A549 (cell line): ENCODE results near the gene ZGLP1. TPM values are rescaled to one million over a fixed set of nuclear protein-coding genes. Genes with fewer than 3 reads are reported as not detected.

ENCODE experiments used
- ATAC-seq, 2 experiments: fragments of 200-7000 bp in 1 of 2; fragments of >200 bp in 1 of 2; cut with Nextera tagmentation in 1 of 2; cut with Tn5 transposase in 1 of 2; 3 replicates each; pipeline versions ENCODE4 v1.8.0 to v1.9.1; 2018 to 2020; ENCODE audit warnings: mild to moderate bottlenecking in 1 of 2, moderate library complexity in 1 of 2
- CTCF ChIA-PET: fragments of 300-600 bp; sonication (Branson Sonifier 250); formaldehyde crosslinking; extraction: SDS; loops from one replicate; lab custom pipeline; 2021; ENCODE audit warnings: antibody characterized with exemption, inconsistent platforms; lab: Yijun Ruan, JAX
- POLR2A ChIA-PET: fragments of 350-600 bp; formaldehyde crosslinking; extraction: SDS; loops from one replicate; lab custom pipeline; 2021; ENCODE audit warnings: antibody characterized with exemption, inconsistent platforms; lab: Yijun Ruan, JAX
- DNase-seq, 2 experiments: peaks; one replicate each; pipeline versions ENCODE4 v3.0.0 to v3.0.0-alpha.2; 2011 to 2016; ENCODE audit warnings: low read depth in 1 of 2, low spot score in 1 of 2
- FAIRE-seq: peaks from 2 replicates; lab custom pipeline; 2011; peaks lifted over from hg19 to GRCh38; lab: Jason Lieb, UNC
- H3K27ac ChIP-seq, 2 experiments: fragments of >200 bp; sonication (Bioruptor Twin); formaldehyde crosslinking; 3 replicates each; pipeline ENCODE4 v1.5.1; 2016 to 2017
- H3K4me1 ChIP-seq: fragments of >200 bp; sonication (Bioruptor Twin); formaldehyde crosslinking; 3 replicates; pipeline ENCODE4 v1.6.1; 2016
- H3K4me2 ChIP-seq: fragments of >200 bp; sonication (Bioruptor Twin); formaldehyde crosslinking; 3 replicates; pipeline ENCODE4 v1.6.1; 2016
- H3K4me3 ChIP-seq: fragments of >200 bp; sonication (Bioruptor Twin); formaldehyde crosslinking; 3 replicates; pipeline ENCODE4 v1.5.1; 2016
- H3K9me3 ChIP-seq: fragments of >200 bp; sonication (Bioruptor Twin); formaldehyde crosslinking; 3 replicates; pipeline ENCODE4 v1.6.1; 2016
- EHF ChIP-seq: fragments of 250-450 bp; sonication (Bioruptor Pico); IDR thresholded peaks from 2 replicates; pipeline ENCODE4 v1.5.0; 2020; ENCODE audit warnings: mild to moderate bottlenecking
- EHMT2 ChIP-seq: fragments of 200-600 bp; sonication (generic); IDR thresholded peaks from 2 replicates; pipeline ENCODE4 v1.6.1; 2016; ENCODE audit warnings: antibody characterized with exemption, low read depth, mild to moderate bottlenecking, moderate library complexity
- ESRRA ChIP-seq: fragments of 150-350 bp; IDR thresholded peaks from 2 replicates; pipeline ENCODE4 v1.6.1; 2014; ENCODE audit warnings: mild to moderate bottlenecking, low read length, borderline replicate concordance
- FOSL2 ChIP-seq, 2 experiments: fragments of 450-650 bp in 1 of 2; fragments of >200 bp in 1 of 2; sonication (Bioruptor Twin) in 1 of 2; formaldehyde crosslinking; IDR thresholded peaks; 2 replicates each; pipeline versions ENCODE4 v1.5.0 to v1.6.1; 2016 to 2020; ENCODE audit warnings: mild to moderate bottlenecking in 1 of 2, moderate library complexity in 1 of 2
- GATA3 ChIP-seq: IDR thresholded peaks from 2 replicates; pipeline ENCODE4 v1.6.1; 2012; ENCODE audit warnings: borderline replicate concordance
- HOXB5 ChIP-seq: fragments of 250-450 bp; sonication (Bioruptor Pico); IDR thresholded peaks from 2 replicates; pipeline ENCODE4 v1.5.0; 2020; ENCODE audit warnings: mild to moderate bottlenecking, moderate library complexity
- JUN ChIP-seq, 2 experiments: fragments of >200 bp; sonication (Bioruptor Twin); formaldehyde crosslinking; IDR thresholded peaks; 2 replicates in 1 of 2; 3 replicates in 1 of 2; pipeline ENCODE4 v1.6.1; 2016 to 2017
- MAFK ChIP-seq: fragments of 450-650 bp; IDR thresholded peaks from 2 replicates; pipeline ENCODE4 v1.6.1; 2014; ENCODE audit not compliant: partially characterized antibody
- MAZ ChIP-seq: fragments of 150-350 bp; IDR thresholded peaks from 2 replicates; pipeline ENCODE4 v1.6.1; 2014; ENCODE audit warnings: antibody characterized with exemption, low read depth, low read length, borderline replicate concordance
- MYC ChIP-seq: IDR thresholded peaks from 2 replicates; pipeline ENCODE4 v1.6.1; 2012; ENCODE audit warnings: mild to moderate bottlenecking, inconsistent platforms, low read length, improper control_type of control experiment, borderline replicate concordance
- NFE2L2 ChIP-seq: fragments of 150-350 bp; conservative IDR thresholded peaks from 2 replicates; pipeline ENCODE4 v1.6.1; 2014; ENCODE audit warnings: low read length
- NPAS2 ChIP-seq: fragments of 250-450 bp; sonication (Bioruptor Pico); IDR thresholded peaks from 2 replicates; pipeline ENCODE4 v1.8.0; 2022; ENCODE audit warnings: mild to moderate bottlenecking, moderate library complexity, borderline replicate concordance
- RAD21 ChIP-seq, 2 experiments: fragments of >200 bp in 1 of 2; sonication (Bioruptor Twin) in 1 of 2; formaldehyde crosslinking in 1 of 2; IDR thresholded peaks in 1 of 2; conservative IDR thresholded peaks in 1 of 2; 2 replicates in 1 of 2; 3 replicates in 1 of 2; pipeline ENCODE4 v1.6.1; 2012 to 2018; ENCODE audit warnings: inconsistent platforms in 1 of 2
- RCOR1 ChIP-seq: fragments of 150-350 bp; IDR thresholded peaks from 2 replicates; pipeline ENCODE4 v1.6.1; 2014; ENCODE audit warnings: antibody characterized with exemption, low read length, low read depth
- SMC3 ChIP-seq: fragments of >200 bp; sonication (Bioruptor Twin); formaldehyde crosslinking; IDR thresholded peaks from 3 replicates; pipeline ENCODE4 v1.6.1; 2018; ENCODE audit warnings: inconsistent platforms
- SREBF2 ChIP-seq: fragments of 450-650 bp; IDR thresholded peaks from 2 replicates; pipeline ENCODE4 v1.6.1; 2014; ENCODE audit warnings: mild to moderate bottlenecking, moderate library complexity
- TP53 ChIP-seq: fragments of 250-450 bp; sonication (Bioruptor Pico); IDR thresholded peaks from 2 replicates; pipeline ENCODE4 v1.5.0; 2021; ENCODE audit warnings: mild to moderate bottlenecking, moderate library complexity
- ZC3H11A ChIP-seq: fragments of 450-650 bp; IDR thresholded peaks from 2 replicates; pipeline ENCODE4 v1.6.1; 2014; ENCODE audit warnings: antibody characterized with exemption, mild to moderate bottlenecking
- ZNF302 ChIP-seq: fragments of 250-450 bp; sonication (Bioruptor Pico); IDR thresholded peaks from 2 replicates; pipeline ENCODE4 v1.9.0; 2021; ENCODE audit warnings: inconsistent platforms, mild to moderate bottlenecking, moderate library complexity
- ZSCAN20 ChIP-seq: fragments of 250-450 bp; sonication (Bioruptor Pico); IDR thresholded peaks from 2 replicates; pipeline ENCODE4 v1.8.0; 2022; ENCODE audit warnings: mild to moderate bottlenecking, moderate library complexity
- WGBS: methylation state at CpG from one replicate; pipeline ENCODE4 v1.1.6; 2017; ENCODE audit errors: missing lambda C conversion rate; 5-methylcytosine and 5-hydroxymethylcytosine counted together
- polyA plus RNA-seq, 4 experiments: library from polyadenylated mRNA; depleted of rRNA in 3 of 4; stranded (reverse); fragments of >200 nt; fragmentation: RNase III in 1 of 4; extraction: RNeasy Plus Mini Kit Qiagen cat#74134 plus additional on column Dnase treatment in 1 of 4; gene quantifications; 2 replicates in 3 of 4; 3 replicates in 1 of 4; pipeline ENCODE4 v1.2.3, GENCODE V29; 2011 to 2017
- TF ChIP-seq, protein P1 (sequence below): fragments of >200 bp; sonication (Bioruptor Twin); formaldehyde crosslinking; IDR thresholded peaks from 3 replicates; pipeline ENCODE4 v1.5.1; 2016

ZGLP1 gene
- polyA plus RNA-seq, 2 of the 4 experiments (the other 2 are of a cell fraction): 0.84 to 1.9 TPM

DNA sequence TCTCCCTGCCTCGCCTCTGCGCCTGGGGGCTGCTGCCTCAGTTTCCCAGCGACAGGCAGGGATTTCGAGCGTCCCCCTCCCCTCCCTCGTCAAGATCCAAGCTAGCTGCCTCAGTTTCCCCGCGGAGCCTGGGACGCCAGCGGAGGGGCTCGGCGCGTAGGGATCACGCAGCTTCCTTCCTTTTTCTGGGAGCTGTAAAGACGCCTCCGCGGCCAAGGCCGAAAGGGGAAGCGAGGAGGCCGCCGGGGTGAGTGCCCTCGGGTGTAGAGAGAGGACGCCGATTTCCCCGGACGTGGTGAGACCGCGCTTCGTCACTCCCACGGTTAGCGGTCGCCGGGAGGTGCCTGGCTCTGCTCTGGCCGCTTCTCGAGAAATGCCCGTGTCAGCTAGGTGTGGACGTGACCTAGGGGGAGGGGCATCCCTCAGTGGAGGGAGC, 39.4 kb downstream of the ZGLP1 start:
- peak overlapping the region; percentile 9; the same call in 1 of the 3 replicates for H3K4me3 ChIP-seq
- peaks cover 16% of the 10 kb centered on the region for H3K4me1 ChIP-seq
- 70% methylated on average over 18 of the region's 37 CpGs for WGBS
- DNase-seq (no peak), FAIRE-seq (no peak), ATAC-seq (no peak)
- no peak for TF ChIP-seq MAFK
- no peak for TF ChIP-seq GATA3
- TF ChIP-seq MYC: no peak
- TF ChIP-seq EHMT2: no peak
- TF ChIP-seq HOXB5: no peak
- no peak for TF ChIP-seq MAZ
- TF ChIP-seq, protein P1, sequence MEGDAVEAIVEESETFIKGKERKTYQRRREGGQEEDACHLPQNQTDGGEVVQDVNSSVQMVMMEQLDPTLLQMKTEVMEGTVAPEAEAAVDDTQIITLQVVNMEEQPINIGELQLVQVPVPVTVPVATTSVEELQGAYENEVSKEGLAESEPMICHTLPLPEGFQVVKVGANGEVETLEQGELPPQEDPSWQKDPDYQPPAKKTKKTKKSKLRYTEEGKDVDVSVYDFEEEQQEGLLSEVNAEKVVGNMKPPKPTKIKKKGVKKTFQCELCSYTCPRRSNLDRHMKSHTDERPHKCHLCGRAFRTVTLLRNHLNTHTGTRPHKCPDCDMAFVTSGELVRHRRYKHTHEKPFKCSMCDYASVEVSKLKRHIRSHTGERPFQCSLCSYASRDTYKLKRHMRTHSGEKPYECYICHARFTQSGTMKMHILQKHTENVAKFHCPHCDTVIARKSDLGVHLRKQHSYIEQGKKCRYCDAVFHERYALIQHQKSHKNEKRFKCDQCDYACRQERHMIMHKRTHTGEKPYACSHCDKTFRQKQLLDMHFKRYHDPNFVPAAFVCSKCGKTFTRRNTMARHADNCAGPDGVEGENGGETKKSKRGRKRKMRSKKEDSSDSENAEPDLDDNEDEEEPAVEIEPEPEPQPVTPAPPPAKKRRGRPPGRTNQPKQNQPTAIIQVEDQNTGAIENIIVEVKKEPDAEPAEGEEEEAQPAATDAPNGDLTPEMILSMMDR: no peak
- TF ChIP-seq ZNF302: no peak
- TF ChIP-seq RCOR1: no peak
- no peak for TF ChIP-seq SREBF2
- TF ChIP-seq ESRRA: no peak
- no peak for TF ChIP-seq NFE2L2
- no peak for TF ChIP-seq ZSCAN20 (CRISPR knock-in tag)
- no peak for TF ChIP-seq EHF (CRISPR knock-in tag)
- TF ChIP-seq ZC3H11A: no peak
- TF ChIP-seq JUN (IDR thresholded peaks at IDR 0.05): no peak
- TF ChIP-seq NPAS2 (CRISPR knock-in tag): no peak
- TF ChIP-seq TP53 (CRISPR knock-in tag): no peak
- H3K9me3 ChIP-seq: no peaks in the 10 kb centered on the region
- CTCF ChIA-PET: interaction anchor here (0.8 to 6.7 kb wide), 14 partner anchors 11 to 310 kb away, joined by 3 to 104 read pairs (median 9); partner anchors contain the start of genes ICAM5, RAVER1 and TYK2
- POLR2A ChIA-PET: interaction anchor here (1.6 to 2.3 kb wide), 2 partner anchors 19 to 119 kb away, joined by 7 to 10 read pairs; partner anchors contain the start of gene ICAM5
- peak overlapping the region in 1 of 2 experiments; percentile 78; a peak in 1 of 6 replicates for H3K27ac ChIP-seq
- peak overlapping the region; percentile 69 for H3K4me2 ChIP-seq

GRCh38 chr19:10269333-10270179, 40.1 kb downstream of the ZGLP1 start:
- POLR2A ChIA-PET: interaction anchor here (0.6 to 2.3 kb wide), 4 partner anchors 9 to 123 kb away, joined by 3 to 10 read pairs (median 4); partner anchors contain the start of gene RAVER1
- ATAC-seq (peak; percentile 86 to 92), DNase-seq (peak in 1 of 2 experiments; percentile 63), FAIRE-seq (no peak)
- peak overlapping the region; percentile 17; the same call in 1 of the 3 replicates for H3K4me3 ChIP-seq
- 32% methylated on average over 44 of the region's 59 CpGs for WGBS
- H3K9me3 ChIP-seq: no peaks in the 10 kb centered on the region
- peak overlapping the region; percentile 69 for H3K4me2 ChIP-seq
- CTCF ChIA-PET: interaction anchor here (0.6 to 6.7 kb wide), 35 partner anchors 9 to 311 kb away, joined by 3 to 104 read pairs (median 4); partner anchors contain the start of genes CDC37, ICAM5, RAVER1 and TYK2
- TF ChIP-seq RAD21 (conservative IDR thresholded peaks at IDR 0.05 in 1 of 2, IDR thresholded peaks at IDR 0.05 in 1 of 2): peak; percentile 89 to 90
- peak; percentile 88 for TF ChIP-seq SMC3
- no peak for TF ChIP-seq FOSL2 (IDR thresholded peaks at IDR 0.05)
- TF ChIP-seq FOSL2 (CRISPR knock-in tag; IDR thresholded peaks at IDR 0.05): no peak
- TF ChIP-seq, protein P1: peak; percentile 79
- no peak for TF ChIP-seq SREBF2
- peak overlapping the region; percentile 6 to 78; a peak in 4 of 6 replicates for H3K27ac ChIP-seq
- peaks cover 16% of the 10 kb centered on the region for H3K4me1 ChIP-seq
